Measurements from ENCODE around the gene SDCCAG8.

SDCCAG8 gene

GRCh38 chr1:243549108-243549507 lies 293.3 kb downstream of the SDCCAG8 start:
- DNase-seq (ENCODE audit: low spot score): no peak

All from globus pallidus (tissue), 1 donor.